Measurements from ENCODE around the gene TRUB1.
A peak's percentile ranks its signal among the peaks of the same experiment; 100 is the strongest.

Gene TRUB1

DNA sequence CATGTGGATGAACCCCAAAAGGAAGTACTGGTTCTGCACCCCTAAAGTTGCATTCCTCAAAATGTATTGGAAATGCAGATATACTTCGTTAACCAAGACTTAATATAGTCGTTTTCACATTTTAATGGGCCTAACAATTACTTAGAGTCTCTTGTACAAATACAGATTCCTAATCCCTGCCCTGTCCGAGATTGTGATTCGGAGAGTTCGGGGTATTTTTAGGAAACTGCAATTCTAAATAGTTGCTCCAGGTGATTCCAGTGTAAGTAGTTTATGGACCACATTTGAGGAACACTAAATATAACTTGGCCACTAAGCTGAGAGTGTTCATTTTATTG lies 830 bp downstream of the TRUB1 start:
- H3K4me3 Mint-ChIP-seq, result peak overlapping the region; percentile 97
- no peaks in the 10 kb centered on the region for H3K9me3 Mint-ChIP-seq (ENCODE audit: low read depth)
- H3K4me1 Mint-ChIP-seq (ENCODE audit: low read depth), result peaks cover 38% of the 10 kb centered on the region
- no peaks in the 10 kb centered on the region for H3K27me3 Mint-ChIP-seq
- H3K27ac Mint-ChIP-seq, result peak overlapping the region; percentile 96
- H3K36me3 Mint-ChIP-seq, result peaks cover 7% of the 10 kb centered on the region

- H3K4me3 Mint-ChIP-seq, result peak overlapping the region; percentile 2
- peaks cover 42% of the 10 kb centered on the region for H3K4me1 Mint-ChIP-seq (ENCODE audit: low read depth)
- H3K27ac Mint-ChIP-seq, result no peak overlapping the region
- H3K36me3 Mint-ChIP-seq, result peaks cover 10% of the 10 kb centered on the region
- no peaks in the 10 kb centered on the region for H3K9me3 Mint-ChIP-seq (ENCODE audit: low read depth)
- no peaks in the 10 kb centered on the region for H3K27me3 Mint-ChIP-seq
Observed at GRCh38 chr10:114940735-114941134, 2.7 kb downstream of the TRUB1 start.

DNA sequence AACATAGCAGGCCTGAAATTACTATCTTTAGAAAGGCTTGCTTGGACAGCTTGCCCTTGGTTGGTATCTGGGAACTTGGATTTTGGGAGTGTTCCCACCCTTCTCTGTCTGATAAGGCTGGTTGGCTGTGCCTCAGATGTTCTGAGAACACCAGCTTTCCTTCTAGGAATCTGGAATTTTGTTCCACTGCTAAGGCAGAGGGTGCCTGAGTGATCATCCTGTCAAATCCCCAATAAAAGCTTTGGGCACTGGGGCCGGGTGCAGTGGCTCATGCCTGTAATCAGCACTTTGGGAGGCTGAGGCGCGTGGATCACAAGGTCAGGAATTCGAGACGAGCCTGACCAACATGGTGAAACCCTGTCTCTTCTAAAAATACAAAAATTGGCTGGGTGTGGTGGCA lies 5.0 kb downstream of the TRUB1 start:
- Mint-ChIP-seq H3K9me3 (ENCODE audit: low read depth) (no peaks in the 10 kb centered on the region), H3K27me3 (no peaks in the 10 kb centered on the region), H3K4me3 (no peak overlapping the region), H3K27ac (no peak overlapping the region), H3K4me1 (ENCODE audit: low read depth) (peaks cover 46% of the 10 kb centered on the region), H3K36me3 (peaks cover 12% of the 10 kb centered on the region)

GRCh38 chr10:114953047-114953446 lies 15.1 kb downstream of the TRUB1 start:
- Mint-ChIP-seq H3K36me3 (peaks cover 18% of the 10 kb centered on the region), H3K9me3 (ENCODE audit: low read depth) (no peaks in the 10 kb centered on the region), H3K27ac (no peak overlapping the region), H3K4me3 (no peak overlapping the region), H3K4me1 (ENCODE audit: low read depth) (peaks cover 47% of the 10 kb centered on the region), H3K27me3 (no peaks in the 10 kb centered on the region)

- Mint-ChIP-seq H3K9me3 (ENCODE audit: low read depth) (no peaks in the 10 kb centered on the region), H3K36me3 (peaks cover 19% of the 10 kb centered on the region), H3K4me1 (ENCODE audit: low read depth) (peaks cover 32% of the 10 kb centered on the region), H3K27me3 (no peaks in the 10 kb centered on the region), H3K4me3 (no peak overlapping the region), H3K27ac (no peak overlapping the region)
Observed at GRCh38 chr10:114955984-114956383, 18.0 kb downstream of the TRUB1 start.

DNA sequence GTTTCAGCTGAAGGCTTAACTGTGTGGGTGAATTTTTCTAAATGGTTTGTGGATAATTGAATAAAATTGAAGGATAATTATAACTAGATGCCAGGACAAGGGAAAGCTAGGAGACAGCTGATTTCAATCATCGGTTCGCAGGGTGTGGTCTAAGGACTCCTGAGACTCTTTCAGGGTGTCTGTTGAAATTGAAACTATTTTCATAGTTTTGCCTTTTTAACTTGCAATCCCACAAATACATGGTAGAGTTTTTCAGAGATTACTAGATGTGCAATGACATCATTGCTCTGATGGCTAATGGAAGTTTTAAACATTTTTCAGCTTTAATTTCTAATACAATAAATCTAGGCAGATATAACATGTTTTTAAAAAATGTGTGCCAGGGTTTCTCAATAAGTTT lies 18.5 kb downstream of the TRUB1 start:
- H3K4me3 Mint-ChIP-seq, result no peak overlapping the region
- no peak overlapping the region for H3K27ac Mint-ChIP-seq
- peaks cover 37% of the 10 kb centered on the region for H3K4me1 Mint-ChIP-seq (ENCODE audit: low read depth)
- no peaks in the 10 kb centered on the region for H3K27me3 Mint-ChIP-seq
- H3K9me3 Mint-ChIP-seq (ENCODE audit: low read depth), result no peaks in the 10 kb centered on the region
- peaks cover 23% of the 10 kb centered on the region for H3K36me3 Mint-ChIP-seq

DNA sequence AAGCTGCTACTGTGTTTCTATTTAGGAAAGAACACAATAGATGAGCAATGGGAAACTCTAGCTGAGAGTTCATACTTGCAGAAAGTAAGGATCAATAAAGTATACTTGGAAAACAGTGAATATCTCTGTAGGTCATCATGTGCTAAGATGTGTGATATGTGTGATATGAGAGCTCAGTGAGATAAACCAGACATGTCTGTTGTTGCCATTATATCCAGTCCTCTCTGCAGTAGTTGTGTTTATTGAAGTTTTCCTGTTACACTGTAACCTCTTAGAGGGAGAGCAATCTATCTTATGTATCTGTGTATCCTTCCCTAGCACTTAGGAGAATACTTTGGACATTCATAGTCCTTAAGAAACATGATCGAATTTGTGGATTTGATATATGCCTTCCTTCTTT lies 19.1 kb downstream of the TRUB1 start:
- Mint-ChIP-seq H3K27ac (no peak overlapping the region), H3K36me3 (peaks cover 23% of the 10 kb centered on the region), H3K4me1 (ENCODE audit: low read depth) (peaks cover 36% of the 10 kb centered on the region), H3K27me3 (no peaks in the 10 kb centered on the region), H3K9me3 (ENCODE audit: low read depth) (no peaks in the 10 kb centered on the region), H3K4me3 (no peak overlapping the region)

- Mint-ChIP-seq H3K27ac (no peak overlapping the region), H3K27me3 (no peaks in the 10 kb centered on the region), H3K9me3 (ENCODE audit: low read depth) (no peaks in the 10 kb centered on the region), H3K36me3 (peaks cover 27% of the 10 kb centered on the region), H3K4me3 (no peak overlapping the region), H3K4me1 (ENCODE audit: low read depth) (peaks cover 33% of the 10 kb centered on the region)
Observed at GRCh38 chr10:114957673-114958072, 19.7 kb downstream of the TRUB1 start.

- Mint-ChIP-seq H3K36me3 (peaks cover 22% of the 10 kb centered on the region), H3K27ac (no peak overlapping the region)
Observed at GRCh38 chr10:114962441-114962840, 24.4 kb downstream of the TRUB1 start.

GRCh38 chr10:114963908-114964307 lies 25.9 kb downstream of the TRUB1 start:
- Mint-ChIP-seq H3K4me1 (ENCODE audit: low read depth) (peaks cover 37% of the 10 kb centered on the region), H3K36me3 (peaks cover 27% of the 10 kb centered on the region), H3K9me3 (ENCODE audit: low read depth) (no peaks in the 10 kb centered on the region), H3K27ac (no peak overlapping the region), H3K4me3 (no peak overlapping the region), H3K27me3 (no peaks in the 10 kb centered on the region)

More at GRCh38 chr10:114962441-114962840, 24.4 kb downstream of the TRUB1 start:
- Mint-ChIP-seq H3K4me1 (ENCODE audit: low read depth) (peaks cover 31% of the 10 kb centered on the region), H3K4me3 (no peak overlapping the region), H3K27me3 (no peaks in the 10 kb centered on the region), H3K9me3 (ENCODE audit: low read depth) (no peaks in the 10 kb centered on the region)

GRCh38 chr10:114967071-114967470 lies 29.1 kb downstream of the TRUB1 start:
- H3K36me3 Mint-ChIP-seq, result peaks cover 14% of the 10 kb centered on the region
- H3K27me3 Mint-ChIP-seq, result no peaks in the 10 kb centered on the region
- peaks cover 42% of the 10 kb centered on the region for H3K4me1 Mint-ChIP-seq (ENCODE audit: low read depth)
- H3K9me3 Mint-ChIP-seq (ENCODE audit: low read depth), result no peaks in the 10 kb centered on the region
- H3K4me3 Mint-ChIP-seq, result no peak overlapping the region
- H3K27ac Mint-ChIP-seq, result no peak overlapping the region

GRCh38 chr10:114970515-114970914 lies 32.5 kb downstream of the TRUB1 start:
- no peak overlapping the region for H3K4me3 Mint-ChIP-seq
- H3K27ac Mint-ChIP-seq, result no peak overlapping the region
- H3K4me1 Mint-ChIP-seq (ENCODE audit: low read depth), result peaks cover 30% of the 10 kb centered on the region
- peaks cover 12% of the 10 kb centered on the region for H3K36me3 Mint-ChIP-seq
- H3K9me3 Mint-ChIP-seq (ENCODE audit: low read depth), result no peaks in the 10 kb centered on the region
- no peaks in the 10 kb centered on the region for H3K27me3 Mint-ChIP-seq

- H3K27me3 Mint-ChIP-seq, result no peaks in the 10 kb centered on the region
- peaks cover 12% of the 10 kb centered on the region for H3K36me3 Mint-ChIP-seq
- no peak overlapping the region for H3K27ac Mint-ChIP-seq
- no peaks in the 10 kb centered on the region for H3K9me3 Mint-ChIP-seq (ENCODE audit: low read depth)
- H3K4me1 Mint-ChIP-seq (ENCODE audit: low read depth), result peaks cover 14% of the 10 kb centered on the region
- no peak overlapping the region for H3K4me3 Mint-ChIP-seq
Observed at GRCh38 chr10:114973306-114973705, 35.3 kb downstream of the TRUB1 start.

DNA sequence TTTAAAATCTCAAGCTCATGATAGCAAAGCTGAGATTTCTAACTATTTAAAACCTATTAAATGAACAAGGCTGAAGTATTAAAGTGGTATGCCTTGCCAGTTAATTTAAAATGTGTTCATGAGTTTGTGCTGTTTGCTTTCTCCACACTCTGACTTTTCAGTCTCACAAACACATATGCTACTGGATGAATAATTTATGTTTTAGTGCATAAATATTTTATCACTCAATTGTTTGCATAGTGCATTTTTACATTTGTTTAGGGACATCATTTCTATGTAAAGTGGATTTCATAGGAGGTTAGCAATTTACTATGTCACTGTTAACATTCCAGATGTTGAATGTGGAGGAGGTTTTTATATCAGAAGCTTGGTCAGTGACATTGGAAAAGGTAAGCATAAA lies 36.0 kb downstream of the TRUB1 start:
- no peak overlapping the region for H3K4me3 Mint-ChIP-seq
- peaks cover 14% of the 10 kb centered on the region for H3K36me3 Mint-ChIP-seq
- H3K9me3 Mint-ChIP-seq (ENCODE audit: low read depth), result no peaks in the 10 kb centered on the region
- H3K27ac Mint-ChIP-seq, result no peak overlapping the region
- H3K4me1 Mint-ChIP-seq (ENCODE audit: low read depth), result peaks cover 11% of the 10 kb centered on the region
- no peaks in the 10 kb centered on the region for H3K27me3 Mint-ChIP-seq

GRCh38 chr10:114974625-114975024 lies 36.6 kb downstream of the TRUB1 start:
- Mint-ChIP-seq H3K4me3 (no peak overlapping the region), H3K27me3 (no peaks in the 10 kb centered on the region), H3K27ac (no peak overlapping the region), H3K4me1 (ENCODE audit: low read depth) (peaks cover 9% of the 10 kb centered on the region), H3K9me3 (ENCODE audit: low read depth) (no peaks in the 10 kb centered on the region), H3K36me3 (peaks cover 14% of the 10 kb centered on the region)

DNA sequence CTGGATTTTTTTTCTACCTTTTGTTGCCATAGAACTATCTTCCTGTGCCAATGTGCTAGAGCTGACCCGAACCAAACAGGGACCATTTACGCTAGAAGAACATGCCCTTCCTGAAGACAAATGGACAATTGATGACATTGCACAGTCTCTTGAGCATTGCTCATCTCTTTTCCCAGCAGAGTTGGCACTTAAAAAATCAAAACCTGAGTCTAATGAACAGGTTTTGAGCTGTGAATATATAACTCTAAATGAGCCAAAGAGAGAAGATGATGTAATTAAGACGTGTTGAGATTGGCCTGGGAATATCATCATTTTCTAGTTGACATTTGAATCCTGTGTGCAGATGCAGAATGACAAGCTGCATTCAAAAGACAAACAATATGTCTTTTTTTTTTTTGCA lies 37.1 kb downstream of the TRUB1 start:
- Mint-ChIP-seq H3K9me3 (ENCODE audit: low read depth) (no peaks in the 10 kb centered on the region), H3K4me3 (no peak overlapping the region), H3K4me1 (ENCODE audit: low read depth) (peaks cover 6% of the 10 kb centered on the region), H3K27ac (no peak overlapping the region), H3K27me3 (no peaks in the 10 kb centered on the region), H3K36me3 (peaks cover 17% of the 10 kb centered on the region)

DNA sequence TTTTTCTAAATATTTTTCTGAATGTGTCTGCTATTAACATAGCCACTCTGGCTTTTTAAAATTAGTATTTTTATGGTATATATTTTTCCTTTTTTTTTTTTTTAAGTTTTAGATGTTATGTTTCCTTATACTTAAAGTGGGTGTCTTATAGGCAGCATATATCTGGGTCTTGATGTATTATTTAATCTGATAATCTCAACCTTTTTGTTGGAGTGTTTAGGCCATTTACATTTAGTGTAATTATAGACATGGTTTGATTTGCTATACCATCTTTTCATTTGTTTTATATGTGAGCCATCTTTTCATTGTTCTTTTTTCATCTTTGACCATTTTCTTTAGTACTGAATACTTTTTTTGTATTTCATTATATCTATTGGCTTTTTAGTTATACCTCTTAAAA lies 45.0 kb downstream of the TRUB1 start:
- H3K27me3 Mint-ChIP-seq, result no peaks in the 10 kb centered on the region
- no peak overlapping the region for H3K4me3 Mint-ChIP-seq
- H3K27ac Mint-ChIP-seq, result no peak overlapping the region
- no peaks in the 10 kb centered on the region for H3K4me1 Mint-ChIP-seq (ENCODE audit: low read depth)
- H3K9me3 Mint-ChIP-seq (ENCODE audit: low read depth), result peaks cover 14% of the 10 kb centered on the region
- peaks cover 59% of the 10 kb centered on the region for H3K36me3 Mint-ChIP-seq

All from activated naive CD8-positive, alpha-beta T cell (primary cell).